DMS53 treated with DMSO at 0.1 percent for 48 hours (cell line): Measurements from ENCODE around the gene TAX1BP1.
"Not testable (repeated sequence)": the region's sequence is repeated elsewhere in the genome, so short reads cannot be mapped to it uniquely, and the experiment has no call there.

ENCODE experiments used
- DNase-seq: peaks from one replicate; lab custom pipeline; 2025; ENCODE audit not compliant: unreplicated experiment; lab: John Stamatoyannopoulos, UW

TAX1BP1 gene

DNA sequence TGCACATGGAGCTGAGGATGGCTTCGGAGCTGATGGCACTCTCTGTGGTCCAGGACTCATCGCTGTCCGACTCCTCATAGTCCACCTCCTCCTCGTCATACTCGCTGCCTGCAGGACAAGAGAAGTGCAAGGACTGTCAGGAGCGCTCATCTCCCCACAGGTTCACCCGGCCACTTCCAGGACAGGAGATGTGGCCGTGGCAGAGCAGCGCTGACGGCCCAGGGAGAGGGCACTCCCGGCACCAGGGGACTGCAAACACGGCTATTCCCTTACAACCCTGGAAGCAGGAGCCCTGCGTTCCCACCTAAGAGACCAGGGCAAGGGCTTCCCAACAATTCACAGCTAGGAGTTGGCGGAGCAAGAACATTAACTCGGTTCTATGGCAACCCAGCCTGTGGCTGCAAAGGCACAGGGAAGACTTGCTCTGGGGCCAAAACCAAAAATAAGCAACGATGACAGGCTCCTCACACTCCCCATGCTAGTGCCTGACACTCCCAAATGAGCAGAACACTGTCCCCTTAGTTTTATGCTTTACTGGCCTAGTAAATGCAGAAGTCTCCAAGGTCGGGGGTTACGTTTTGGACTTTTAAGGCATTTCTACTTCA lies 100.9 kb downstream of the TAX1BP1 start:
- DNase-seq: no peak

DNA sequence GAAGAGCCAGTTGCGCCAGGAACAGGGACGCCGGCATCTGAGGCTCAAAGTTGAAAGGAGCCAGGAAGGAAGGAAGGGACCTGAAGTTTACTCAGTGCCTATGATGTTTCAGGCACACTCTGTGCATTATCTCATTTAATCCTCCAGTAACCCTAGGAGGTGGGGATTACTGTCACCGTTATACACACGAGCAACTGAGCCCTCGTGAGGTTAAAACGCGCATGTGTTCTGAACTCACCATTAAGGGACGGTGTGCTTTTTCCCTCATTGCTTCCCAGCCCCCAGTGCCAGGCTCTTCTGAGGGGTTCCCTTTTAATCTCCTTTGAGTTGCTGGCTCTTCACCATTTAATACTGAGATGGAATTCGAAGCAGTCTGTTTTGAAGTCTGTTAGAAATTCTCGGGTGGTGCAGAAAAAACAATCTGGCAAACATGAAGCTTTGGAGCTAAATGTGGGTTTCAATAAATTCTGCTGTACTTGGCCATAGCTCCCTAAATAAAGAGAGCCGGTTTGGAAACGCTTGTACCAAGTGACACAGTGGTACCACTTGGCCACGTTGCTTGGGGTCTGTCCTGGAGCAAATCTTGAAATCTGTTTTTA lies 102.2 kb downstream of the TAX1BP1 start:
- DNase-seq: no peak

DNA sequence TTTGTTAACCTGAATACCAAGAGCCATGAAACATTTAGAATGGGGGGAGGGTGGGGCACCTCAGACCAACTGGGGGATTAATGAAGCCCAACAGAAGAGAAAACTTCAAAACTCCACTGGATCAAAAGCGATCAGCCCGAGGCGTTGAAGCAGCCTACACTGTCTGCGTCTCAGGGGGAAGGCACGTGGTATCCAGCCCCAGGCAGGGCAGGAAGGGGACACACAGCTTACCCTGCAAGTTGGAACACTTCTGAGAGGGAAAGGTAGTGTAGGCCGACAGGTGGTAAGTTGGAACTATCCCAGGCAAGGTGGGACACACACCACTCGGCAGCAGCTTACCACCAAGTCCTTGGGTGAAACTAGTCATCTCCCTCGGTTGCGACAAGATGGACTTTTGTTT lies 102.9 kb downstream of the TAX1BP1 start:
- DNase-seq: no peak

DNA sequence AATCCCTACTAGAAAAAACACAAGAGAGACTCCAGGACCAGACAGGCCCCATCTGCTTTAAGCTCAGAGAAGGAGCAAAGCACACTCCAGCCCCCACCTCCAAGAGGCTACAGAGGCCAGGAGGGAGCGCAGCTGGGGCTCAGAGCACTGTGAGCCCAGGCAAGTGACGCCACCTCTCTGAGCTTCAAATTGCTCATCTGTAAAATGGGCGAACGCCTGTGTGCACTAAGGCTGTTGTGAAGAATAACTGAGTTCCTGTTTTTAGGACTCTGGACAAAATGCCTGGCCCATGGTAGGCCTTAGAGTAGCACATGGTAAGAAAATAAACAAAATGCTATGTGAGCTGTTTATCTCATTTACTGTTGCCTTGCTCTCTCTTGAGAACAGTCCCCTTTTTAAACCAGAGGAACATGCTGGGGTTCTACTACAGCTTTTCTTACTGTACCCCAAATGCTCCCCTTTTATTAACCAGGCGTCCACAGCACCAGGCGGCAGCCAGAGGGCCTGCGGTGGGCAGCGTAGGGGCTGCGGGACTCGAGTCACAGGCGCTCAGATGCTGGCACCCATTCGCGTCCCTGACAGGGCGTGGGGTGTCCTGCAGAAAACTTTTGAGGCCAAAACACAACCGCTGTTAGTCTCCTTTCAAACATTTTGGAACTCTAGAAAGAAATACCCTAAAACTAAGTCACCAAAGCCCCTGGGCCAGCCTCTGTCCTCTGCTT lies 103.8 kb downstream of the TAX1BP1 start:
- no peak for DNase-seq

DNA sequence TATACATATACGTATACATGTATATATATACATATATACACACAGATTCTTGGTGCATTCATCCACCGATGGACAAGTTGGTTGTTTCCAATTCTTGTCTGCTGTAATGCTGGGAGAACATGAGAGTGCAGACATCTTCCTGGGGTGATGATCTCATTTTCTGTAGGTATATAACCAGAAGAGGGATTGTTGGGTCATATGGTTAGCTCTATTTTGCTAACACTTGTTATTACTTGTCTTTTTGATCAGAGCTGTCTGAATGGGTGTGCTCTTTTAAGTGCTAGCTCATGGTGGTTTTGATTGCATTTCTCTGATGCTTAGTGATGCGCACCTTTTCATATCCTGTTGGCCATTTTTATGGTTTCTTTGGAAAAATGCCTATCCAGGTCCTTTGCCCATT lies 106.4 kb downstream of the TAX1BP1 start:
- DNase-seq: no peak

DNA sequence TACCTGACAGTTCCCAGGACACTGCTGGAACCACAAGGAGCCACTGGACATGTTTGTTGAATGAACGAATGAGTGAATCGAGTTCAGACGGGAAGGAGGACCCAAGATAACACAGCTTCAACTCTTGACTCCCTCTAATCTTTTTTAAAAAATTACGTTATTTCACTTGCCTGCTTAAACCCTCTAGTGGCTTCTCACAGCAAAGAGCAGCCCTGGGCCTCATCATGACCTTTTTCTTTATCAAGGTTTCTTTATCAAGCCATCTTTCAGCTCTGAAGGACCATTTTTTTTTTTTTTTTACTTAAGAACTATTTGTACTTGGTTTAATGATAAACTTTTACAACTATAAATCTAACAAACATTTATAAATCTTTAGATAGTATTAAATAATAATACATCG lies 110.6 kb downstream of the TAX1BP1 start:
- DNase-seq: no peak

DNA sequence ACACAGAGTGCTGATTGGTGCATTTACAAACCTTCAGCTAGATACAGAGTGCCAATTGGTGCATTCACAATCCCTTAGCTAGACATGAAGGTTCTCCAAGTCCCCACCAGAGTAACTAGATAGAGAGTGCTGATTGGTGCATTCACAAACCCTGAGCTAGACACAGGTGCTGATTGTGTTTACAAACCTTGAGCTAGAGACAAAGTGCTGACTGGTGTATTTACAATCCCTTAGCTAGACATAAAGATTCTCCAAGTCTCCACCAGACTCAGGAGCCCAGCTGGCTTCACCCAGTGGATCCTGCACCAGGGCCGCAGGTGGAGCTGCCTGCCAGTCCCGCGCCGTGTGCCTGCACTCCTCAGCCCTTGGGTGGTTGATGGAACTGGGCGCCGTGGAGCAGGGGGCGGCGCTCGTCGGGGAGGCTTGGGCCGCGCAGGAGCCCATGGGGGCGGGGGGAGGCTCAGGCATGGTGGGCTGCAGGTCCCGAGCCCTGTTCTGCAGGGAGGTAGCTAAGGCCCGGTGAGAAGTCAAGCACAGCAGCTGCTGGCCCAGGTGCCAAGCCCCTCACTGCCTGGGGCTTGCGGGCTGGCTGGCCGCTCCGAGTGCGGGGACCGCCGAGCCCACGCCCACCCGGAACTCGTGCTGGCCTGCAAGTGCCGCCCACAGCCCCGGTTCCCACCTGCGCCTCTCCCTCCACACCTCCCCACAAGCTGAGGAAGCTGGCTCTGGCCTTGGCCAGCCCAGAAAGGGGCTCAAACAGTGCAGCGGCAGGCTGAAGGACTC lies 116.9 kb downstream of the TAX1BP1 start:
- DNase-seq: not testable (repeated sequence)

DNA sequence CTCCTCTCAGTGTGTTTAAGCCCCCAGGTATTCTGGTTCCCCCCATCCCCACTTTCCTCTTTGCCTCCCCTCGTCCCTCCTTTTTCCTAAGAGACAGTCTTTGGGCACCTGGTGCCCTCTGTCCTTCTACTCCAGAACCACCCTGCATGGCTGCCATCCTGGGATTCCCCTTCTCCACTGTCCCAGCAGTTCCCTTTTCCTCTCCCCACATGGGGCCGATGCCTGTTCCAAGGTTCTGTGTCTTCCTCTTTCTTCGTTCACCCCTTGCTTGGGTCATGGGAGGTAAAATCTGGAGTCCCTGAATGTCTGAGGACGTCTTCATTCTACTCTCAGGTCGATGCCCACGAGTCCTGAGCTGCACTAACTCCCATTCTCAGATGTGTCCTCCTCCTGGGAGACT lies 120.8 kb downstream of the TAX1BP1 start:
- no peak for DNase-seq

DNA sequence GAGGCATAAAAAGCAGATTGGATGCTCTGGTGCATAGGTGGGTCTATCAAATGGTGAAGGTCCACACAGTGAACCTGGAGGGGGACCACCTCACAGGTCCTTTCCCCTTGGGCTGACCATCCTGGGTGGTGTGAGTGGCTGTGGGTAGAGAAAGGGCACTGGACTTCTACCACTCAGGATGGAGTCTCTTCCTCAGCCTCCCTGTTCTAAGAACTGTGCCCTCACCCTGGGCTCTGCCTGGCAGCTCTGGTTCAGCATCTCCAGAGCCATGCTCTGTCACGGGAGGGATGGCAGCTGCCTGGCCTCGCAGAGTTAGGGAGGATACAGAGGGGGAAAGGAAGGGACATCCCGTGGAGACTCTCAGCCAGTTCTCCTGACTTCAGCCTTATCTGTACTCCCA lies 121.8 kb downstream of the TAX1BP1 start:
- DNase-seq: no peak

DNA sequence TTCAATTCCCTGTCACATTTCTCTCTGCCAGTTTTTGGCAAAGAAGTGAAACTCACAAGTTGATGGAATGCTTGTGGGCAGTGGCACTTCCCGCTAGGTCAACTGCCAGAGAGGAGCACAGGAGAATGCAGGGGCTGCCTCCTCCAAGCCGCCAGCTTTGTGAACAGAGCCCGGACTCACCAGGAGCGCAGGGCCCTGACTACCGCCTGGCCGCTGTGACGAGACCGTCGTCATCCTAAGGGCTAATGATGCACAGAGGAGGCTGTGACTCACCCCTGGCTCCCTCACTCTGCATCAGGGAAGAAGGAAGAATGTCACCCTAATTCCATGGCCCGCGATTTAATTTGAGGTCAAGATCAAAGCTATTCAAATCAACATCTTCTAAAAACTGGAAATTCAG lies 123.9 kb downstream of the TAX1BP1 start:
- no peak for DNase-seq

DNA sequence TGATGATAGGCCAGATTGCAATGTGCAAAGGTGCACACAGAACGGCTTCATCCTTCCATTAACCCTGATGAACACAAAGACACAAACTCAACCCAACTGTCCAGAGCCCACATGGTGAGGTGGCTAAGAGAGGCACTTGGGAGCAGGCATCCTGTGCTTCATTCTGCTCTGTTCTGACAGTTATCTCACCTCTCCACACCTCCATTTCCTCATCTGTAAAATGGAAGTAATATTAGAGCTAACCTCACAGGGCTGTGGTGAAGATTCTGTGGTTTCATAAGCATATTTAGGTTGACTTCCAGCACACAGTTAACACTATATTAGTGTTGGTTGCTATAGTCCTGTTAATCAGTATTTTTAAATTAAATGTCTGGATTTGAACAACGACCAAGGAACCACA lies 126.3 kb downstream of the TAX1BP1 start:
- DNase-seq: no peak

DNA sequence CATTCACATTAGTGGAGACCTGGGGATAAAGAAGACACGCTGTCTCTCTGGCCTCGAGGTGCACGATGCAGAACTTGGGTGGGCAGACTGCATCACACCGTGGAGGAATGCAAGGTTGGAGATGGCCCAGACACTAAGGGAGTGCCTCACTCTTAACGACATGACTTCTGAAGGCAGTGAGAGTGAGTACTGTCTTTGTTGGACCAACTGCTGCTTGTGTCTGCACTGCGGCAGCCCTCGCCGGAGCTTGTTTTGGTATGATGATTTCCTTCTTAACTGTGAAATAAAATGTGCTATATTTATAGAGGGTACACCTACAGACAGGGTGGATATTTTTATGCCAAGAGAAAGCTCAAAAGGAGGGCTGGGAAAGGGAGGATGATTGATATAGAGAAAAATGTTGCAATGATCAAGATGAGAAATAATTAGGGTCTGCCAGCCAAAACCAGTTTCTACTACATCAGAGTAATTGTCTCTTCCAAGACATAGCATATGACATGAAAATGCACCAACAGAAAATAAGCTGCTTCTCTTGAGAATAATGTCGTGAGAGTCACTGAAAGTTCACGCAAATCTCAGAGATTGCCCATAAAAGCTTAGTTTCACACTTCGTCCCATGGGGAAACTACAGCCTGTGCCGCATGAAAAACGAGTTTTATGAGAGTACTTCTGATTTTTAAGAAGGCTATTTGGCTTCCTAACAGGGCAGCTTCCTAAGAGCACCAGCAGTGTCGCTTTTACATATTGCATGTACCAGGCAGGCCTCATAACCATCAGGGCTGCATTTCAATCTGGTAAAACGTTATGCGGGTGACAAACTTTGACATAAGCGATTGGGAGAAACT lies 127.1 kb downstream of the TAX1BP1 start:
- no peak for DNase-seq

DNA sequence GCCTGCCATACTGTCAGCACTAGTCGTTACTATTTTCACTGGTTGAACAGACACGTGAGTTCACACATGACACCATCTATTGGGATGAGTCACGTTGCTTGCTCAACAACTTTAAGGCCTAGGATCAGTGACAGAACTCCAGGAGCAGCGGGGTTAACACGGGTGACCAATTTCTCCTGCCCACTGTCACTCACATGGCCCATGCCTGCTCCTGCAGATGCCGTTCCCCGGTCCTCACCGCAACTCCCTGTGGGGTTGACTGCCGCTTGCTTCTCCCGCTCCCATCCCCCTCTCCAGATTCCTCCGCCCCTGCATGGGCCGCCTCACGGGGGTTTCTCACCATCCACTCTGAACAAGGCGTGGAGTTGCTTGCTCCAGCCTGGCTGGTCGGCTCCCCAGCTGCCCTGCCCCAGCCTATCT lies 128.2 kb downstream of the TAX1BP1 start:
- no peak for DNase-seq

DNA sequence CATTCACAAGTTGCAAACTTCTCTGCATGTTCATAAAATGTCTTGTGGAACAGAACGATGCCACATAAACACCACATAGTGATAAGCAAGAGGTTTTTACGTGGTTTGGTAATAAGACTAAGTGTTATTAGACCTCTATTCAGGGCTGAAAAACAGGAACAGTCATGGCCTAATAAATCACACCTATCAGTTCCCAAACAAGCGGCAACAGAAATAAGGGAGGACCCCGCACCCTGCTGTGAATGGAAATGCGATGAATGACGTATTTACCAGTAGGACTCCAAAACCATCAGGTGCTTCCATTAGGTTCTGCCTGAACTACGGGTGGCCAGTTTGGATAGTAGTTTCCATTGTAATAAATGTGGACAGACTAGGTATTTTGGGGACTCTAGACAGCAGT lies 129.1 kb downstream of the TAX1BP1 start:
- no peak for DNase-seq

DNA sequence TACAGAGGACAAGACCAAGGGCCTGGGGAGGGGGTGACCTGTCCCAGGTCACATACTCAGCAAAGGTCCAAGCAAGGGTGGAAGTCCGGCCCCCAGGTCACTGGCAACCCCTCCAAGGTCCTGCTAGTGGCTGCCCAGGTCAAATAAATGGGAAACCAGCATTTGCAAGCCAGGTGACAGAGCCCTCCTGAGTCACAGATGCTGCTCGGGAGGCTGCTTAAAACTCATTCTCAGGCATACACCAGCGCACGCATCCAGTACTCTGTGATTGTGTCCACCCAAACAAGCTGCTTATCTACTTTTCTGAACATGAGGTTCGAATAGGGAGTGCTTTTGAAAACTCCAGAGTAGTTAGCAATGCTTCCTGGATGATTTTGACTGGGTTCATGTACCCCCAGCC lies 130.6 kb downstream of the TAX1BP1 start:
- no peak for DNase-seq

DNA sequence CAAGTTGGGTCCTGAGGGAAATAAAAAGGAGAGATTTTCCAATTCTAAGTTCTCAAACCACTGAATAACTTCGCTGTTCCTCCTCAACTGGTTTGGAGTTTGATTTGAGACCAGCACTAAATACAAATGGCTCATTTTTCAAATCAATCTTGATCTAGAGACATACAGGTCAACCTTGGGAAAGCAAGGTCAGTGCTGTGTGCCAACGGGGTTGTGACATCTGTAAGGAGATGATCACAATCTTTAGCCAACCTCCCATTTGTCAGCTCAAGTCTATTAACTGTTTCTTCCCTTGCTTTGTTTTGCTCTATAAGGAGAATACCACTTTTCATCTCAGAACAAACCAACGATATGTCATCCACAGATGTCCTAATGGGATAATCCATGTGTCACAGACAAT lies 131.1 kb downstream of the TAX1BP1 start:
- DNase-seq: no peak

DNA sequence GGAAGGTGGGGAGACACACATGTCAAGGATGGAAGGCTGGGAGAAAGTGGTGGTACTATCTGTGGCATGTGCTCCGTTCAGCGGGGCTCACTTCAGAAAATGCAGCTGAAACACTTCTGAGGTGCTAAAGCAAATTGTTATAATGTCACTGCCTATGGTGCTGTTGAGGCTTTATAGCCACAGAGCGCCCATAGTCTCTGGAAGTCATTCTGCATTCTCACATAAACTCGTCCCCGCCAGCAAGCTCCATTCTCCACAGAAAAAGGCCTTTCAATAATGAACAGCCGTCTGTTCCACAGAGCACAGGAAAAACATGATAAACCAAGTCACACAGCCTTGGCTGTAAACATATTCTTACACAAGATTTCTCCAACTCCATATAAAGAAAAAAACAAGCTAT lies 131.9 kb downstream of the TAX1BP1 start:
- DNase-seq: no peak

DNA sequence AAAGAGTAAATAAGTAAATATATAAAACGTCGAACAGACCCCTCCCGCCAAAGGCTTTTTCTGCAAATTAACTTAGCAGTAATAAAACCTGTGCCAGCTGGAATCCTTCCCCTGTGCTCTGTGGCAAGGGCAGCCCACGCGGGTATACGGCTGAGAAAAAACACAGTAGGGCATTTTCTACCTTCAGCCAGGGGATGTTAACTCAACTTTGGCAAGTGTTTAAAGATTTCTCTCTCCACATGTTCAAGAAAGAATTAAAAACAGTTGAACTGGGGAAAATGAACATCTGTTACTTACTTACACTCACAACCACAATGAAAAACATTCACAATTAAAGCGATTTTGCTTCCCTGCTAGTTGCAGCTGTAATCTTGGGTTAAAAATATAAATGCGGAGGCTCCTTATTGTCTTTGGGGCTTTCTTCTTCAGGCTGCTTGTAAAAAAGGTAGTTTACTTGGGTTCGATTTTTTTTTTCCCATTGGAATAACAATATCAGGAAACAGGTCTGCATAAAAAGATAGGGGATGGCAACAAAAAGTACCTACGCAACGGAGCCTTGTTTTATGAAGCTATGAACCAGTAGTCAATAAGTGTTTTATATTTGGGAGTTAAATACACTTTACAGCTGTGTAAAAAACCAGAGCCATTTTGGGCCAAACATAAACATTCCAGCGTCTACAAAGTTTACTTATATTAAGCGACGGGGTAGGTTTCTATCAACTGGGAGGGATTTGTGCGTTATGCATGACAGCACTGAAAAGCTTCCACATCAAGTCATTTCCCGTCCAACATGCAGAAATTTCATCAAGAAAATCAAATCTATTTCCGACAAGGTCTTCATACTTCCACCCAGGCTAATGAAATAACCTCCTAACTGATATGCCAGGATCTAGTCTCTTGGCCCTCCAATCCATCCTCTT lies 132.7 kb downstream of the TAX1BP1 start:
- no peak for DNase-seq

DNA sequence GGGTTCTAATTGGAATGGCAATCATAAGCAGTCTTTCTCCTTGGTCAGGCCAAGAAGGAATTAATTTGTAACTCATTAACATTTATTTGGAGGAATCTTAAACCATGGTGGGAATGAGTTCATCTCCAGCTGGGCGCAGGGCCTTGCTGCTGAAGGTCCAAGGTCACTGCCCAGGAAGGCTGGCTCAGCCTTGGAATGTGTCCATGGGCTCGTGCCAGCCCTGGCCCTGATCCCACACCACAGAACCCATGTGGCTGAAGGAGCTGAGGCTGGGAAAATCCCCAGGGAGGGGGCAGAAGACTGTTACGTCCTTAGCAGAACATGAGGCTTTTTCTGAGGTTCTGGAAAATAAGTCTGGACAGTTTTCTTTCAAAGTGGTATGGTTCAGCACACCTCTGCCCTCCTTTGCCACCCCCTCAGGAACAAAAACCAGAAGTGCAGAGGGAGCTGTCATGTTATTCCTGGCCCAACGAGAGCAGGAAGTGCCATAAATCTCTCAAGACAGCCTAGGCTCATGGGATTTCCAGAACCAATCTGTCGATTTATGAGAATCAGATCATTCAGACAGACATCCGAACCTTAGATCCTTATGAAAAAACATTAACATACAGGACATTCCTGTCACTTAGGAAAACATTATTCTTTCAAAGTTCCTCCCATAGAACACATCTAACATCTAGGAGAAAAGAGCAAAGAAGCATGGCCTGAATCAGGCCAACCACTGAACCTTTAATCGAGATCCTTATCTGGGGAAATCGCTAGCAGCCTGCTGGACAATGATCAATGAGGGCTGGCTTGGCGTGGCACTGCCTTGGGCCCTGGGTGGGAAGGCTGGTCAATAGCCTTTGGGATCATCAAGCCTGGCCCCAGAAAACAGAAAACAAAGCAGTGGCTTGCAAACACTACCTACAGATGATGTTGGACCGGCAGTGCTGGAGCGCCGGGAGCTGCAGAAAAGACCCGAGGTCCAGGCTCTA lies 134.3 kb downstream of the TAX1BP1 start:
- DNase-seq: no peak
